Stimulated activated naive CD4-positive, alpha-beta T cell (primary cell): ENCODE results near the gene CNOT6L.

Experiments used
- DNase-seq, 6 experiments: peaks; one replicate each; lab custom pipeline; 2025; lab: John Stamatoyannopoulos, UW

CNOT6L gene

GRCh38 chr4:77818602-77819403 lies at the start of gene CNOT6L:
TSS of gene CNOT6L (minus strand) at chr4:77819368. CDS start at chr4:77819308, 60 bp downstream.
- peak; percentile 55 to 89 (median 84) for DNase-seq

DNA sequence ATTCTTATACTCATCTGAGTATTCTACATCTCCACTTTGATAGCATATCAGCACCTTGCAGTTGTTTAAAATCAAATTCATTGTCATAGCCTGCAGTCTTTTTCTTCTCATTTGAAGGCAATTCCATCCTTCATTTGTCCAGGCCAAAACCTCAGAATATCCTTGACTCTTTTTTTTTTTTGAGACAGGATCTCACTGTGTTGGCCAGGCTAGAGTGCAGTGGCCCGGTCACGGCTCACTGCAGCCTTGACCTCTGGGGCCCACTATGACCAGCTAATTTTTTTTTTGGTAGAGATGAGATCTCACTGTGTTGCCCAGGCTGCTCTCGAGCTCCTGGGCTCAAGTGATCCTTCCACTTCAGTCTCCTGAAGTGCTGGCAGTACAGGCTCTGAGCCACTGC lies 46.1 kb upstream of the CNOT6L start:
- no peak for DNase-seq

DNA sequence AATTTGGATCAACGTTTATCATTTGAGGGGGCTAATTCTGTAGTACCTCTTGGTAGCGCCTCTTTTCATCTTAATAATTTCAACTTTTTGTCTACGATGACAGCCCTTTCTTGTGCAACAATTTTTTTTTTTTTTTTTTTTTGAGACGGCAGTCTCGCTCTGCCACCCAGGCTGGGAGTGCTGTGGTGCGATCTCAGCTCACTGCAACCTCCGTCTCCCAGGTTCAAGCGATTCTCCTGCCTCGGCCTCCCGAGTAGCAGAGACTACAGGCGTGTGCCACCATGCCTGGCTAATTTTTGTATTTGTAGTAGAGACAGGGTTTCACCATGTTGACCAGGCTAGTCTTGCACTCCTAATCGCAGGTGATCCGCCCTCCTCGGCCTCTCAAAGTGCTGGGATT lies 44.2 kb upstream of the CNOT6L start:
- peak in 2 of 6 experiments; percentile 21 to 46 for DNase-seq

DNA sequence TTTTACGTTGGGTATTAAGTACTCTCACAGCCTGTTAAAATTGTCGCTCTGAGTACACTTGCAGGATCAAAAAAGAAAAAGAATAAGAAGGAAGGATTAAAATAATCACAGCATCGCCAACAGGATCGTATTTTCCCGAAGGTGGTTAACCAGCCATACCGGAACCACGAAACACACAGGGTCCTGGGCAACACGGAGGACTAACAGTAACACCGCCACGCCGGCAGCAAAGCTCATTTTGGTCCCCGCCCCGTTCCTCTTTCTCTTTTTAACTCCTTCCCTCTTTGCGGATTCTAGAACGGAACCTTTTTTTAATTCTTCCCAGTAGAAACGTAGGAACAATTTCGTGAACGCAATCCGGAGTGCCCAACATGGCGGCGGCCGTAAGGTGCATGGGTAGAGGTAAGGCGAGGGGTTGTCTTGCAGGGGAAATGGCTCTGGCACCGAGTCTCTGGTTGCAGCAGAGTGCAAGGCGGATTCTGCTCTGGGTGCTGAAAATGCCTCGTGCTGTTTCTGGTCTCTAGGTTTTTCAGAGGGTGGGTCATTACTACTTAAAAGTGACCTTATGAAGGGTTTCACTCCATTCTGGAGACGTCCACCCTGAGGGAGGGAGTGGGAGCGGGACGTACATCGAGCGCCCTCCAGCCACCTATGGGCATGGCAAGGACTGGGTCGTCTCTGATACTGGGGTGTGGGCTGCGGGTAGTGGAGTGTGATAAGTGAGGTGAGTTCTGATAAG lies 43.5 kb upstream of the CNOT6L start, which contains the start of gene MRPL1:
MRPL1 (plus strand) TSS at position 353 of the 739 bp plus-strand sequence; CDS start at position 372, 19 bp downstream.
- DNase-seq = peak; percentile 76 to 94 (median 89)

GRCh38 chr4:77861495-77861894 lies 42.3 kb upstream of the CNOT6L start:
- no peak for DNase-seq

GRCh38 chr4:77859256-77859655 lies 40.1 kb upstream of the CNOT6L start:
- DNase-seq = no peak

DNA sequence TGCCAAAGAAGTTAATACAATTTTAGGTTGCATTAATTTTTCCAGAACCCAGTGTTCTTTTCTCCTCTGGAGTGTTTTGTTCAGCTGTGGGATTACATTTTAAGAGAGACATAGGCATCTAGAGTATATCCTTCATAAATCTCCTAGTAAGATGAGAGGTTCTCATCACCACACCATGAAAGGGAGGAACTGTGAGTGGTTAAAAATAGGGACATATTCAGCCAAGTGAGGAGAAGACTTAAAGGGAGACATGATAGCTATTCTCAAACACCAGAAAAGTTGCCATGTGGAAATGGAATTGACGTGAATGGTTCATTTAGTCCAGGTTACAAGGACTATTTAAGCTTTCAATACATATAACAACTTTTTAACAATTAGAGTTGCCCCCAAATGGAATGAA lies 37.0 kb upstream of the CNOT6L start:
- no peak for DNase-seq

GRCh38 chr4:77854431-77855111 lies 35.4 kb upstream of the CNOT6L start:
- peak in 4 of 6 experiments; percentile 5 to 78 (median 74) for DNase-seq

- DNase-seq = peak in 5 of 6 experiments; percentile 43 to 69 (median 62)
Measured at GRCh38 chr4:77852892-77853495, 33.8 kb upstream of the CNOT6L start.

DNA sequence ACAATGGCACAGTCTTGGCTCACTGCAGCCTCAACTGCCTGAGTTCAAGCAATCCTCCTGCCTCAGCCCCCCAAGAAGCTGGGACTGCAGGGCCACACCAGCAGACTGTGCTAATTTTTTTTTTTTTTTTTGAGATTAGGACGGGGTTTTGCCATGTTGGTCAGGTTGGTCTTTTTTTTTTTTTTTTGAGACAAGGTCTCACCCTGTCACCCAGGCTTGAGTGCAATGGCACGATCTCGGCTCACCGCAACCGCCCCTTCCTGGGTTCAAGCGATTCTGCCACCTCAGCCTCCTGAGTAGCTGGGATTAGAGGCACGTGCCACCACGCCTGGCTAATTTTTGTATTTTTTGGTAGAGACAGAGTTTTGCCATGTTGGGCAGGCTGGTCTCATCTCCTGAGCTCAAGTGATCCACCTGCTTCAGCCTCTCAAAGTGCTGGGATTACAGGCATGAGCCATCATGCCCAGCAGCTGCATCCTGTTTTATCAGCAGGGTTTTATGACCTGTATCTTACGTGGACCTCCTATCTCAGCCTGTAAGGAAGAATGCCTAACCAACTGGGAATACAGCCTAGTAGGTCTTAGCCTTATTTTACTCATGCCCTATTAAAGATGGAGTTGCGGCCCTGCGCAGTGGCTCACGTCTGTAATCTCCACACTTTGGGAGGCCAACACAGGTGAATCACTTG lies 30.3 kb upstream of the CNOT6L start:
- no peak for DNase-seq

GRCh38 chr4:77848508-77848907 lies 29.3 kb upstream of the CNOT6L start:
- no peak for DNase-seq

DNA sequence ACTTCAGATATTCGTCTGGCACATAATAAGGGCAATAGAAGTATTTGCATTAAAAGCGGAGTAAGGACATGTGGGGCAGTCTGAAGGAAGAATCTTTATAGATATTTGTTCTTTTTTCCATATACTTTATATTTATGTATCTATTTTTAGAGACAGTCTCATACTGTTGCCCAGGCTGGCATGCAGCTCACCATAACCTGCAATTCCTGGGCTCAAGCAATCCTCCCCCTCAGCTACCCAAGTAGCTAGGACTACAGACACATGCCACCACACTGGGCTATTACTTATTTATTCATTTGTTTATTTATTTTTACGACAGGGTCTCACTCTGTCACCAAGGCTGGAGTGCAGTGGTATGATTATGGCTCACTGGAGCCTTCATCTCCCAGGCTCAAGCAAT lies 26.8 kb upstream of the CNOT6L start:
- DNase-seq = no peak

- DNase-seq = no peak
Measured at GRCh38 chr4:77845400-77845799, 26.2 kb upstream of the CNOT6L start.

GRCh38 chr4:77844363-77844762 lies 25.2 kb upstream of the CNOT6L start:
- DNase-seq = no peak

GRCh38 chr4:77843628-77844027 lies 24.5 kb upstream of the CNOT6L start:
- no peak for DNase-seq

DNA sequence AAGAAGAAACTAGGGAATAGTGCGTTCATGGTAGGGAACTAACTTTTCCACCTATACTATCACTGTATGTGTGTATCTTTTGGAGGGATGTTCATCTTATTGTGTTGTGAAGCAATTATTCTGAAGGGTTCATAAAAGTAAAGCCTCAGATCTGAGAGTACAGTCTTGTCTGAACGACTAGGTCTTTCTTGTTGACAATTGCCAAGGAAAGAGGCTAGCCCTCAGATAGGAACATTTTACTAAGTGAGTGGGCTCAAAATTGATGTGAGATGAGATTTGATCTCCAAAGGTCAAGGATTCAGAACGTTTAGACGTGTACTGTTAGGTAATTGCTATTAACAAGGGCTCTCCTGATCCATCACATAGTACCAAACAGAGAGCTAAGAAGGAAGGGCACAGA lies 15.2 kb upstream of the CNOT6L start:
- DNase-seq = no peak

- no peak for DNase-seq
Measured at GRCh38 chr4:77833126-77833724, 14.1 kb upstream of the CNOT6L start.

GRCh38 chr4:77827343-77827742 lies 8.2 kb upstream of the CNOT6L start:
- DNase-seq = peak in 3 of 6 experiments; percentile 46 to 60 (median 58)

- DNase-seq = no peak
Measured at GRCh38 chr4:77826275-77826674, 7.1 kb upstream of the CNOT6L start.

DNA sequence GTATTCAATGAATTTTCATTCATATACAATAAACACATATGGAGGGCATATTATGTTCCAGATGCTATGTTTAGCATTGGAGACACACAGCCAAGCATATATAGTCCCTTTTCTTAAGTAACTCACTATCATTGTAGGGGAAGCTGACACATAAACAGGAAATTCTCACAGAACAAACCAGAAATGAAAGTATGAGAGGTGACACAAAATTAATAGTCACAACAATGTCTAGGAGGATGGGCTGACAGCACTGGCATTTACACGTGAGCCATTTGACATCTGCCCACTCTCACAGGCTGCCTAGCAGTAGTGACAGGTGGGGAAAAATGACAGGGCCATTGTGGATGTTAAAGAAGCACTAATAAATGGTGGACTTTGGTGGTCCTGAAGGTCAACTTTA lies 2.6 kb upstream of the CNOT6L start:
- DNase-seq = peak; percentile 6 to 66 (median 32)
